Measurements from ENCODE around the gene NR2E1. TPM values are rescaled to one million over a fixed set of nuclear protein-coding genes. Genes with fewer than 3 reads are reported as not detected.

NR2E1 gene
- total RNA-seq, 2 donors from 2014 or later = not detected

GRCh38 chr6:108180776-108181175 is 15.0 kb downstream of the NR2E1 start:
- Mint-ChIP-seq H3K27me3 (ENCODE audit: insufficient read depth) (peaks cover 92% of the 10 kb centered on the region), H3K36me3 (ENCODE audit: low read depth) (no peaks in the 10 kb centered on the region), H3K4me1 (peaks cover 7% of the 10 kb centered on the region), H3K4me3 (no peak overlapping the region), H3K27ac (no peak overlapping the region), H3K9me3 (no peaks in the 10 kb centered on the region)
- H3K27me3 ChIP-seq (ENCODE audit: control insufficient read depth, insufficient read depth, low read length, poor library complexity, severe bottlenecking) = peaks cover 85% of the 10 kb centered on the region
- H3K4me1 ChIP-seq (ENCODE audit: control insufficient read depth, insufficient read depth, low read length) = no peaks in the 10 kb centered on the region
- H3K36me3 ChIP-seq (ENCODE audit: control insufficient read depth, insufficient read depth, low read length) = no peaks in the 10 kb centered on the region
- no peak overlapping the region for H3K27ac ChIP-seq (ENCODE audit: low read depth, low read length)
- no peak overlapping the region for H3K9ac ChIP-seq (ENCODE audit: extremely low read depth, low read length, poor library complexity, severe bottlenecking)
- TF ChIP-seq CTCF (conservative IDR thresholded peaks at IDR 0.05) = no peak
- 85 to 87% methylated on average over 4 to 6 of the region's 6 CpGs for WGBS, 2 experiments (ENCODE audit: insufficient coverage in 1 of 2, insufficient read length in 1 of 2)
- H3K9me3 ChIP-seq (ENCODE audit: control insufficient read depth, low read length) = no peaks in the 10 kb centered on the region
- H3K4me3 ChIP-seq (ENCODE audit: low read length) = no peak overlapping the region
- DNase-seq = no peak

GRCh38 chr6:108186226-108186625 is 20.4 kb downstream of the NR2E1 start:
- DNase-seq = no peak
- Histone ChIP-seq H3K9ac (ENCODE audit: extremely low read depth, low read length, poor library complexity, severe bottlenecking) (no peak overlapping the region), H3K27ac (ENCODE audit: low read depth, low read length) (no peak overlapping the region), H3K36me3 (ENCODE audit: control insufficient read depth, insufficient read depth, low read length) (no peaks in the 10 kb centered on the region), H3K4me1 (ENCODE audit: control insufficient read depth, insufficient read depth, low read length) (no peaks in the 10 kb centered on the region), H3K9me3 (ENCODE audit: control insufficient read depth, low read length) (no peaks in the 10 kb centered on the region), H3K27me3 (ENCODE audit: control insufficient read depth, insufficient read depth, low read length, poor library complexity, severe bottlenecking) (peaks cover 78% of the 10 kb centered on the region), H3K4me3 (ENCODE audit: low read length) (no peak overlapping the region)
- 60 to 93% methylated on average over 1 to 2 of the region's 2 CpGs for WGBS, 2 experiments (ENCODE audit: insufficient coverage in 1 of 2, insufficient read length in 1 of 2)
- no peaks in the 10 kb centered on the region for H3K36me3 Mint-ChIP-seq (ENCODE audit: low read depth)
- peaks cover 89% of the 10 kb centered on the region for H3K27me3 Mint-ChIP-seq (ENCODE audit: insufficient read depth)
- no peaks in the 10 kb centered on the region for H3K9me3 Mint-ChIP-seq
- H3K4me1 Mint-ChIP-seq = no peaks in the 10 kb centered on the region
- H3K27ac Mint-ChIP-seq = no peak overlapping the region
- TF ChIP-seq CTCF (conservative IDR thresholded peaks at IDR 0.05) = no peak
- H3K4me3 Mint-ChIP-seq = no peak overlapping the region

GRCh38 chr6:108187519-108187918 is 21.7 kb downstream of the NR2E1 start:
- H3K27ac ChIP-seq (ENCODE audit: low read depth, low read length) = no peak overlapping the region
- H3K9ac ChIP-seq (ENCODE audit: extremely low read depth, low read length, poor library complexity, severe bottlenecking) = no peak overlapping the region
- no peak overlapping the region for H3K4me3 ChIP-seq (ENCODE audit: low read length)
- no peak for DNase-seq
- no peak for TF ChIP-seq CTCF (conservative IDR thresholded peaks at IDR 0.05)
- Mint-ChIP-seq H3K27ac (no peak overlapping the region), H3K4me1 (no peaks in the 10 kb centered on the region), H3K27me3 (ENCODE audit: insufficient read depth) (peaks cover 81% of the 10 kb centered on the region), H3K4me3 (no peak overlapping the region), H3K9me3 (no peaks in the 10 kb centered on the region), H3K36me3 (ENCODE audit: low read depth) (no peaks in the 10 kb centered on the region)
- H3K9me3 ChIP-seq (ENCODE audit: control insufficient read depth, low read length) = no peaks in the 10 kb centered on the region
- no peaks in the 10 kb centered on the region for H3K36me3 ChIP-seq (ENCODE audit: control insufficient read depth, insufficient read depth, low read length)
- H3K27me3 ChIP-seq (ENCODE audit: control insufficient read depth, insufficient read depth, low read length, poor library complexity, severe bottlenecking) = peaks cover 80% of the 10 kb centered on the region
- no peaks in the 10 kb centered on the region for H3K4me1 ChIP-seq (ENCODE audit: control insufficient read depth, insufficient read depth, low read length)
- WGBS, 2 experiments (ENCODE audit: insufficient coverage in 1 of 2, insufficient read length in 1 of 2) = 84 to 92% methylated on average over 5 to 9 of the region's 9 CpGs
